Stimulated activated naive CD8-positive, alpha-beta T cell treated with anti-CD3 and anti-CD28 coated beads, Interleukin-15, amount 100 ng/mL, for 72 hours (primary cell): ENCODE results near the gene PTPRN2.

Experiments
- ATAC-seq: fragments of 150-1000 bp; cut with Tn5 transposase; 2 replicates; pipeline ENCODE4 v1.10.0; 2021; ENCODE audit warnings: mild to moderate bottlenecking, moderate library complexity
- DNase-seq, 2 donors: peaks; one replicate each; pipeline ENCODE4 v3.0.0; 2021 to 2022
- H3K27ac Mint-ChIP-seq, 2 donors: one replicate each; pipeline ENCODE4 v1.8.0; 2022; ENCODE audit warnings: mild to moderate bottlenecking in 2 of 2, mixed read lengths in 2 of 2, moderate library complexity in 2 of 2
- H3K27me3 Mint-ChIP-seq: one replicate; pipeline ENCODE4 v1.8.0; 2022; ENCODE audit warnings: mixed read lengths
- H3K4me1 Mint-ChIP-seq: one replicate; pipeline ENCODE4 v1.8.0; 2022; ENCODE audit warnings: mild to moderate bottlenecking, mixed read lengths
- H3K4me3 Mint-ChIP-seq, 2 donors: one replicate each; pipeline ENCODE4 v1.8.0; 2022; ENCODE audit warnings: mild to moderate bottlenecking in 2 of 2, mixed read lengths in 2 of 2, moderate library complexity in 1 of 2
- H3K9me3 Mint-ChIP-seq, 2 donors: one replicate each; pipeline ENCODE4 v1.8.0; 2022; ENCODE audit warnings: mixed read lengths in 2 of 2

Gene PTPRN2

GRCh38 chr7:157640144-157640543 is 947.5 kb downstream of the PTPRN2 start:
- ATAC-seq (no peak), DNase-seq (no peak)
- Mint-ChIP-seq H3K4me3 (no peak overlapping the region), H3K27me3 (peaks cover 7% of the 10 kb centered on the region), H3K9me3 (peaks cover 20 to 24% of the 10 kb centered on the region in 2 donors), H3K27ac (no peak overlapping the region), H3K4me1 (no peaks in the 10 kb centered on the region)

GRCh38 chr7:157638563-157638962 is 949.1 kb downstream of the PTPRN2 start:
- Mint-ChIP-seq H3K4me3 (no peak overlapping the region), H3K9me3 (peaks cover 20 to 24% of the 10 kb centered on the region in 2 donors), H3K27me3 (peaks cover 20% of the 10 kb centered on the region), H3K27ac (no peak overlapping the region), H3K4me1 (no peaks in the 10 kb centered on the region)
- ATAC-seq (no peak), DNase-seq (no peak)

GRCh38 chr7:157637216-157637949 is 950.2 kb downstream of the PTPRN2 start:
- ATAC-seq: no peak
- H3K9me3 Mint-ChIP-seq: peaks cover 20 to 24% of the 10 kb centered on the region in 2 donors
- H3K27ac Mint-ChIP-seq: no peak overlapping the region
- H3K4me1 Mint-ChIP-seq: no peaks in the 10 kb centered on the region
- peaks cover 26% of the 10 kb centered on the region for H3K27me3 Mint-ChIP-seq
- H3K4me3 Mint-ChIP-seq: no peak overlapping the region
- DNase-seq: no peak

GRCh38 chr7:157635669-157636068 is 952.0 kb downstream of the PTPRN2 start:
- Mint-ChIP-seq H3K27ac (no peak overlapping the region), H3K4me3 (no peak overlapping the region)
- ATAC-seq: no peak

GRCh38 chr7:157635148-157635500 is 952.5 kb downstream of the PTPRN2 start:
- Mint-ChIP-seq H3K9me3 (peaks cover 13% of the 10 kb centered on the region in 2 donors), H3K27me3 (peaks cover 38% of the 10 kb centered on the region), H3K27ac (peak overlapping the region in 1 of 2 donors; percentile 42), H3K4me3 (no peak overlapping the region), H3K4me1 (no peaks in the 10 kb centered on the region)
- no peak for DNase-seq
- no peak for ATAC-seq

More at GRCh38 chr7:157635669-157636068, 952.0 kb downstream of the PTPRN2 start:
- DNase-seq: no peak
- Mint-ChIP-seq H3K27me3 (peaks cover 33% of the 10 kb centered on the region), H3K9me3 (peaks cover 18% of the 10 kb centered on the region in 2 donors), H3K4me1 (no peaks in the 10 kb centered on the region)

- peaks cover 40% of the 10 kb centered on the region for H3K27me3 Mint-ChIP-seq
- H3K27ac Mint-ChIP-seq: peak overlapping the region in 1 of 2 donors; percentile 42
- no peak for DNase-seq
- H3K4me1 Mint-ChIP-seq: no peaks in the 10 kb centered on the region
- peaks cover 7% of the 10 kb centered on the region in 2 donors for H3K9me3 Mint-ChIP-seq
- H3K4me3 Mint-ChIP-seq: no peak overlapping the region
- ATAC-seq: no peak
Observed at GRCh38 chr7:157634401-157635147, 953.0 kb downstream of the PTPRN2 start.

GRCh38 chr7:157633465-157634185 is 954.0 kb downstream of the PTPRN2 start:
- Mint-ChIP-seq H3K9me3 (no peaks in the 10 kb centered on the region), H3K27me3 (peaks cover 36% of the 10 kb centered on the region)

GRCh38 chr7:157630301-157630853 is 957.2 kb downstream of the PTPRN2 start:
- ATAC-seq: no peak
- Mint-ChIP-seq H3K4me3 (no peak overlapping the region), H3K9me3 (no peaks in the 10 kb centered on the region), H3K27ac (no peak overlapping the region), H3K4me1 (peaks cover 35% of the 10 kb centered on the region), H3K27me3 (peaks cover 43% of the 10 kb centered on the region)
- DNase-seq: no peak

More at GRCh38 chr7:157633465-157634185, 954.0 kb downstream of the PTPRN2 start:
- ATAC-seq (no peak), DNase-seq (no peak)
- peak overlapping the region in 1 of 2 donors; percentile 28 for H3K27ac Mint-ChIP-seq
- H3K4me1 Mint-ChIP-seq: peaks cover 3% of the 10 kb centered on the region
- H3K4me3 Mint-ChIP-seq: no peak overlapping the region

- H3K4me1 Mint-ChIP-seq: peaks cover 42% of the 10 kb centered on the region
- ATAC-seq: no peak
Observed at GRCh38 chr7:157628456-157628855, 959.2 kb downstream of the PTPRN2 start.

GRCh38 chr7:157627646-157628045 is 960.0 kb downstream of the PTPRN2 start:
- DNase-seq (no peak), ATAC-seq (no peak)
- no peak overlapping the region for H3K27ac Mint-ChIP-seq
- H3K4me3 Mint-ChIP-seq: no peak overlapping the region
- no peaks in the 10 kb centered on the region for H3K9me3 Mint-ChIP-seq
- peaks cover 23% of the 10 kb centered on the region for H3K27me3 Mint-ChIP-seq
- peaks cover 47% of the 10 kb centered on the region for H3K4me1 Mint-ChIP-seq

More at GRCh38 chr7:157628456-157628855, 959.2 kb downstream of the PTPRN2 start:
- no peak for DNase-seq
- H3K27ac Mint-ChIP-seq: no peak overlapping the region
- H3K4me3 Mint-ChIP-seq: no peak overlapping the region
- H3K27me3 Mint-ChIP-seq: peaks cover 29% of the 10 kb centered on the region
- H3K9me3 Mint-ChIP-seq: no peaks in the 10 kb centered on the region

GRCh38 chr7:157627033-157627432 is 960.6 kb downstream of the PTPRN2 start:
- no peak overlapping the region for H3K4me3 Mint-ChIP-seq

GRCh38 chr7:157625973-157626742 is 961.5 kb downstream of the PTPRN2 start:
- no peak for DNase-seq
- Mint-ChIP-seq H3K27ac (peak overlapping the region; percentile 37 to 44), H3K4me1 (peaks cover 62% of the 10 kb centered on the region), H3K4me3 (peak overlapping the region in 1 of 2 donors; percentile 67), H3K9me3 (no peaks in the 10 kb centered on the region), H3K27me3 (peaks cover 22% of the 10 kb centered on the region)
- ATAC-seq: no peak

More at GRCh38 chr7:157627033-157627432, 960.6 kb downstream of the PTPRN2 start:
- no peak for ATAC-seq
- DNase-seq: no peak
- Mint-ChIP-seq H3K27ac (peak overlapping the region in 1 of 2 donors; percentile 0), H3K4me1 (peaks cover 53% of the 10 kb centered on the region), H3K27me3 (peaks cover 23% of the 10 kb centered on the region), H3K9me3 (no peaks in the 10 kb centered on the region)

- no peak overlapping the region for H3K27ac Mint-ChIP-seq
- peaks cover 61% of the 10 kb centered on the region for H3K4me1 Mint-ChIP-seq
- H3K9me3 Mint-ChIP-seq: no peaks in the 10 kb centered on the region
- ATAC-seq: no peak
- H3K4me3 Mint-ChIP-seq: no peak overlapping the region
- H3K27me3 Mint-ChIP-seq: peaks cover 6% of the 10 kb centered on the region
- no peak for DNase-seq
Observed at GRCh38 chr7:157623556-157623955, 964.1 kb downstream of the PTPRN2 start.

- H3K27me3 Mint-ChIP-seq: no peaks in the 10 kb centered on the region
- ATAC-seq: no peak
- no peaks in the 10 kb centered on the region for H3K9me3 Mint-ChIP-seq
- DNase-seq: no peak
- H3K4me1 Mint-ChIP-seq: peaks cover 51% of the 10 kb centered on the region
- H3K27ac Mint-ChIP-seq: peak overlapping the region in 1 of 2 donors; percentile 21
- peak overlapping the region in 1 of 2 donors; percentile 35 for H3K4me3 Mint-ChIP-seq
Observed at GRCh38 chr7:157622408-157623205, 965.0 kb downstream of the PTPRN2 start.
